ENCODE data around the gene DCAKD. TPM values are rescaled to one million over a fixed set of nuclear protein-coding genes. Genes with fewer than 3 reads are reported as not detected.

The DCAKD gene
- polyA plus RNA-seq, 1 donor: 28.6 TPM

DNA sequence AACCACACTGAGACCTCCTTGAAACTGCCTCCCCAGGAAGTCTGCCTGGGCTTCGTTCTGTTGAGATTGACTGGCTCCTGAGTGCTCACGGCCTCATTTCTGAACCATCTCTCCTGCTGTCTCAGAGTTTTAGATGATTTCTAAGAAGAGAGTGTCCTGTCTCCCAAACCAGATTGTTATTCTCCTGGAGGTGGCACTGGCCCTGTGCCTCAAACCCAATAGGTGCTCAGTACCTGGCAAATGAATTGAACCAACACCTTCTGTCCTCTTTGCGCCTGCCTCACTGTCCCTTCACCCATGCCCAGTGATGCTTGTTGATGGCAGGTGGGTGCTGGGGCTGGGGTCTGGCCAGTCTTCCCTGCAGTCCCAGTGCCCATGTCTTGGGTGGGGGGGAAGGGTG, 47.0 kb downstream of the DCAKD start:
- no peak for DNase-seq (ENCODE audit: low read depth)

DNA sequence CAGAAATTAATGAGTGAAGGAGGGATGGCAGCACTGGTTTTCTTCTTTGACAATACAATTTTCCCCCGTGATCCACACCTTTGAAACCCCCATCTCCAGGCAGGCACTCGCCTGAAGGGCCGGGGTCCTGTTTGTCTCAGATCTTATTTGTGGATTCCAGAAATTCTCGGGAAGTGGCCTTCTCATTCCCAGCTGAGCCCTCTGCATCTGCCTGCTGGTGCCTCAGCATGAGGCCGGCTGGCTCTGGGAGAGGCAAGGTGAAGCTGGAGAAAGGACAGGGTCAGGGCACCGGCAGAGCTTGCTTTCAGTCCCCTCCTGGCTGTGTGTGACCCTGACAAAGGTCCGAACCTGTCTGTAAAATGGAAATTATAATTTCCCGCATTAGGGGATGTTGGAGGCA, 47.6 kb downstream of the DCAKD start:
- DNase-seq (ENCODE audit: low read depth): no peak

DNA sequence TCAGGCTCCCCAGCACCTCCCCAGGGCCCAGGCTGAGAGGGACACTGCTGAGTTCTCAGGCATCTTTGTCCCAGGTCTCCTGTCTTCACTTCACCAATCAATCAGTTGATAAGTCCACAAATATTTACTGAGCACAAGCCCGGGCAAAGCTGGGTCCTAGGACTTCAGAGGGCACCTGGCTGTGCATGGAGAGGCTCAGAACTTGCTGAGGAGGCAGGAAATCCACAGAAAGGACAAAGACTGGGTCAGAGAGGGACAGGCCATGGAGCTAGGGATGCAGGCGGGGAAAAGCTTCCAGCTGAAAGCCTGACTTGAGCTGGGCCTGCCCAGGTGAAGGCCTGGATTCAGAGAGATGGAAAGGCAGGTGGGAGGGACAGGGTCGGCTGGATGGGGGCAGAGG, 50.1 kb downstream of the DCAKD start:
- no peak for DNase-seq (ENCODE audit: low read depth)

GRCh38 chr17:44999433-44999832, 52.0 kb downstream of the DCAKD start:
- no peak for DNase-seq (ENCODE audit: low read depth)

- no peak for DNase-seq (ENCODE audit: low read depth)
Observed at GRCh38 chr17:44998646-44999045, 52.8 kb downstream of the DCAKD start.

GRCh38 chr17:44997733-44998520, 53.5 kb downstream of the DCAKD start:
- no peak for DNase-seq (ENCODE audit: low read depth)

GRCh38 chr17:44996304-44996703, 55.1 kb downstream of the DCAKD start:
- no peak for DNase-seq (ENCODE audit: low read depth)

DNA sequence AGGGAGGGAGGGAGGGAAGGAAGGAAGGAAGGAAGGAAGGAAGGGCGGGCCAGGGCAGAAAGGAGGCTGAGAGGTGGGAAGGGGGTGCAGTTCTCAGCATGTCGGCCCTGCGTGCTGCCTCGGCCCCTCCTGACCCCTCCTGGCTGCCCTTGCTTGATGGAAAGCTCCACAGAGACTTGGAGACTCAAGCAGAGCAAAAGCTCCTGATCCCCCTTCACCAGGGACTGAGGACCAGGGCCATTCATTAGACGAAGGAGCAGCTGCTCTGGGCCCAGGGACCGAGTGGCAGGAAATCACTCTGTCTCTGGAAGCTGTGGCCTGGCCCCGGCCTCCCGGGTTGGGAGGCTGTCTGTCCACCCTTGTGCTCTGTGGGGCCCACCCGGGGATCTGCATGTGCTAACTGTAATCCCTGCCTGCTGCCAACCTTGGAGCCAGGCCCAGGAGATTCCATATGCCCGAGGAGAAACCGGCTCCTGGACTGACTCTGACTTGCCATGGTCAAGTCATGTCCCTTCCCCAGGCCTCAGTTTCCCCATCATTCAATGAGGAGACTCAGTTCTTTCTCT, 55.9 kb downstream of the DCAKD start:
- DNase-seq (ENCODE audit: low read depth): no peak

DNA sequence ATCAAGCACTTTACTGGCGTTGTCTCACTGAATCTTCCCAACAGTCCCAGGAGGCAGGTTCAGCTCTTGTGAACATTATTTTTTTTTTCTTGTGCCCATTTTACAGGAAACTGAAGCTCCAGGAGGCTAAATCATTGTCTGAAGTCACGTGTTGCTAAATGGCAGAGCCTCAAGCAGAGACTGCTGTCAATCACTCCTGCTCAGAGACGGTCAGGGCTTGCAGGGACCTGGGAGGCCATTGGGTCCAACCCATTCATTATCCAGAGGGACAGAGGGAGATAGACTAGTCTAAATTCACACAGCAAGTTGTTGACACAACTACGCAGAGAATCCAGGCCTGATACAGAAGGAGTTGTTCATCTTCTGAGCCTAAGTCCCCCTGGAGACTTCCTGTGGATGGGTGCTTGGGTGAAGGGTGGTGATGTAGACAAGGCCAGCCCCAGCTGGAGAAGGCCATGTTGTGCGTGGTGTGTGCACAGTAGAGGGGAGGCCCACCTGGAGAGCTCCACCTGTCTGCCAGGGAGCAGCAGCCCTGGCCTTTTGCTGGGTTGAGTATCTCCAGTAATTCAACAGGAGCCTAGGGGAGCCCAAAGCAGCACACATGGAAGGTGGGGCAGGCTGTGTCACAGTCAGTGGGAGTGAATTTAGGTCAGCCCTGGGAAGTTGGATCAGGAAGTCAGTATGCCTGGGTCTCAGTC, 59.0 kb downstream of the DCAKD start:
- DNase-seq (ENCODE audit: low read depth): no peak

DNA sequence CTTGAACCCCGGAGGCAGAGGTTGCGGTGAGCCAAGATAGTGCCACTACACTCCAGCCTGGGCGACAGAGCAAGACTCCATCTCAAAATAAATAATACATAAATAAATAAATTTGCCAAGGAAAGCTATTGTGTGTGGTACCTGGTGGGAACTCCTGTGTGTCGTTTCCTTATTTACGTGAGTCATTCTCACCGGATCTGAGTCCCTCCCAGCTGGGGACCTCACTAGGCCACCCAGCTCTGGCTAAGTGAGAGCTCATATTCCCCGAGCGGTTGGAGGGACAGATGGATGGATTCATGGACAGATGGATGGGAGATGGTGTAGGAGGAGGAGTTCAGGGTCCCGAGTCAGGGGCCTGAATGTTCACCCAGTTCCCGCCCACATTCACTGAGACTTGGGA, 60.4 kb downstream of the DCAKD start:
- no peak for DNase-seq (ENCODE audit: low read depth)

DNA sequence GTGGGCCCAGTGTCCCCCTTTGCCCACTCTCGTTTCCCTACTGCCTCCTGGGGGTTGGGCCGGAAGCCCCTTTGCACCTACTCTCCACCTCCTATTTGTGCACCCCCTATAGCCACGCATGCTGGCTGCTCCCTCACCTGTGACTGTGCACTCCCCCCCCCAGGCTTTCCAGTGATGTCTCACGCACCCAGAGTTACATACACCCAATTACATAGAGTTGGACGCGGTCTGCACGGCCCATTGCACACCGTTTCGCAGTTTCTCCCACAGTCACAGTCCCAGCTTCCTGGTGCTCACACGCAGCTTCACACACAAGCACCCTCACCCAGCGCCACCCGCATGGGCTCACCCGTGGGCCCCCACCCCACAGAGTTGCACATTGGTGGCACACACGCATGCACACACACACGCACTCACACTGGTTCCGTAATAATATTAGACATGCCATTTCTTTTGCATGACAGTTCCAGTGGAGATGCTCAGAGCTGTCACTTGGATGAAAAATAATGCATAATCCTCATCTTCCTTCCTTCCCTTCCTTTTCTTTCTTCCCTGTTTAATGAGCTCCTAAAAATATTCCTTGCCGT, 61.8 kb downstream of the DCAKD start:
- no peak for DNase-seq (ENCODE audit: low read depth)

- DNase-seq (ENCODE audit: low read depth): no peak
Observed at GRCh38 chr17:44988044-44988942, 63.1 kb downstream of the DCAKD start.

DNA sequence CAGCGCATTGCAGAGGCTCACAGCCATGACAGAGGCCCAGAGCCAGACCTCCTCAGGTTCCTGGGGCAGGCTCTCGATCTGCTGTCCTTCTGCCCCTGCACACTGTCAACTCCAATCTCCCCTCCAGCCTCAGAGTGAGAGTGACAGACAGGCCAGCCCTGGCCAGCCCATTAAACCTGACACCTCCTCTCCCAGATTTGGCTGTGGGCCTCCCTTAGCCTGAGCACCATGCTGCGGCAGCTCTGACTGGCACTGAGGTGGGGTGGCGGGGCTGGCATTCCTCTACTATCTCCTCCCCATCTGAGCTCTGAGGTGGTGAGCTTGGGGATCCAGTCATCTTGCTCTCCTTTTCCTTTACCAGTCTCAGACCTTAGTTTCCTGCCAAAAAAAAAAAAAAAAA, 67.9 kb downstream of the DCAKD start:
- DNase-seq (ENCODE audit: low read depth): no peak

- DNase-seq (ENCODE audit: low read depth): no peak
Observed at GRCh38 chr17:44982113-44982702, 69.2 kb downstream of the DCAKD start.

GRCh38 chr17:44981221-44981968, 70.0 kb downstream of the DCAKD start:
- no peak for DNase-seq (ENCODE audit: low read depth)

DNA sequence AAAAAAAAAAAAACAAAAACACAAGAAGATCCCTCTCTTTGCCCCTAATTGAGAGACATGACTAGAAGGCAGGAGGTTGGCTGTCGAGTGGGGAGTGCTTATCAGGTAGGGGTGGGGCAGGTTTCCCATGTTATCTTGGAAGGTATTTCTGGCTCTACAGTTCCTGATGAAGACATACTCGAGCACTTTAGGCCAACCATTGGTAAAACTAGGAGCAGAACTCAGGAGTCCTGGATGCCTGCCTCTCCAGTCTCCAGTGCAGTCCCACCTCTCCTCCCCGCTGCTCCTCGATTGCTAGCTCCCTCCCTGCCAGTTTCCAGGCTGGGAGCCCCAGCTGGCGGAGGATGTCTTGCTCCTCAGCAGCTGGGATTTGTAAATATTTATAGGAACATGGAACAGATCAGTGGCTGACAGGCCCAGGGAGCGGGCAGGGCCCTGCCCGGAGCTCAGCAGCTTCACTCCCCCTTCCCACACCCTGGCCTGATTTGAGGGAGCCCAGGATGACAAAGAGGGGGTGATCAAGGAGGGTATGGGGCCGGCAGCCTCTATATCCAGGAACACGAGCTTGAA, 71.9 kb downstream of the DCAKD start:
- no peak for DNase-seq (ENCODE audit: low read depth)

DNA sequence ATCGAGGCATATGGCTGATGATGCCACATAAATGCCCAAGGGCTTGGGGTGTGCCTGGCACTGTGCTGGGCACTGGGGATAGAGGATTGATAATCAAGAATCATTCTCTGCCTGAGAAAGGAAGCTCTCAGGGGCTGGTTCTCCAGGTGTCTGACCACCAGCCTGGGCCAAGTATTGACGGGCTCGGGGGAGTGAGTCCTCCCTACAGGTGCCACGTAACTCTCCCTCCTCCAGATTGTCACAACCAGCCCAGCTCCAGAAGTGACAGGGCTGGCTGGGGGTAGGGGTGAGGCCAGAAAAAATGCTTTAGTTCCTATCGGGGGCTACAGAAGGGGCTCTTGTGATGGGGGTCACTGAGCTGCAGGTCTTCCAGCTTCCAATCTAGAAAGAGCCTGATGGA, 72.6 kb downstream of the DCAKD start:
- no peak for DNase-seq (ENCODE audit: low read depth)

DNA sequence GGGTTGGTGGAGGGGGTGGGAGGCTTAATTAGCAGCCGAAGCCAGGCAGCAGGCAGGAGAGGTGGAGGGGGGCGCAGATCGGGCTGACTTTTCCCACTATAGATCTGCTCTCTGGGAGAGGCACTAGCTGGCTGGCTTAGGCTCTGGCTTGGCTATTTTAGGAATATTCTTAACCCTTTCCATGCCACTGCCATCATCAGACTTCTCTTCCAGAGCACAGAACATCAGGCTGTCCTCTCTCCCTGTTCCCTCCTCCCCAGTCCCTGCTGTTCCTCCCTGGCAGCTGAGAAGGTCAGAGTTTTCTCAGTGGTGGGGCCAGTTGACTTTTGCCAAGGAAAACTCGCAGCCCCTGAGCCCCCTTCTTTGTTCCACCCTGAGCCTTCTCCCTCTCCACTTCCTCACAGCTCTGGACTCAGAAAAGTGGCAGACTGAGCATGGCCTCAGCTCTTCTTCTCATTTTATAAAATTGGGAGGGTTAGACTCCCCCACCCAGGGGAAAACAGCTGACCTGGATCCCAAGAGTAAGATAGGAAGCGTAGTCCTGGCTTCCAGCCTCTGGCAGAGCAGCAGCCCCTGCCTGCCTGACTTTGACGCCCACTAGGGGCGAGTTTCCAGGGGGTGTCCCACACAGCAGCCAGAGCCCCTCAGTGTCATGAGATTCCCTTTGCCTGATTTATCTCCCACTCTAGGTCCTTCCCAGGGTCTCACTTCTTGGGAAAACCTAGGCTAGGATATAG, 73.5 kb downstream of the DCAKD start:
- DNase-seq (ENCODE audit: low read depth): no peak

- DNase-seq (ENCODE audit: low read depth): no peak
Observed at GRCh38 chr17:44977065-44977464, 74.4 kb downstream of the DCAKD start.
